ENCODE results near the gene RAB40C. TPM values are rescaled to one million over a fixed set of nuclear protein-coding genes. Genes with fewer than 3 reads are reported as not detected.
A peak's percentile ranks its signal among the peaks of the same experiment; 100 is the strongest.

The RAB40C gene
- total and polyA plus RNA-seq, 9 of the 15 experiments (the other 6 are each of a cell fraction or from before 2014, with no cell fraction given) = 0.17 to 23.4 (median 8.7) TPM

- TF ChIP-seq ATF1 (CRISPR knock-in tag; IDR thresholded peaks at IDR 0.05) = no peak
- TF ChIP-seq ATF1 (tag; IDR thresholded peaks at IDR 0.05) = peak; percentile 92
- peak; percentile 57 for TF ChIP-seq RBBP5 (IDR thresholded peaks at IDR 0.05; ENCODE audit: borderline replicate concordance, insufficient read depth, low read length, poor library complexity, severe bottlenecking)
- no peak for TF ChIP-seq IRF9 (tag; IDR thresholded peaks at IDR 0.05)
- TF ChIP-seq, protein P1, sequence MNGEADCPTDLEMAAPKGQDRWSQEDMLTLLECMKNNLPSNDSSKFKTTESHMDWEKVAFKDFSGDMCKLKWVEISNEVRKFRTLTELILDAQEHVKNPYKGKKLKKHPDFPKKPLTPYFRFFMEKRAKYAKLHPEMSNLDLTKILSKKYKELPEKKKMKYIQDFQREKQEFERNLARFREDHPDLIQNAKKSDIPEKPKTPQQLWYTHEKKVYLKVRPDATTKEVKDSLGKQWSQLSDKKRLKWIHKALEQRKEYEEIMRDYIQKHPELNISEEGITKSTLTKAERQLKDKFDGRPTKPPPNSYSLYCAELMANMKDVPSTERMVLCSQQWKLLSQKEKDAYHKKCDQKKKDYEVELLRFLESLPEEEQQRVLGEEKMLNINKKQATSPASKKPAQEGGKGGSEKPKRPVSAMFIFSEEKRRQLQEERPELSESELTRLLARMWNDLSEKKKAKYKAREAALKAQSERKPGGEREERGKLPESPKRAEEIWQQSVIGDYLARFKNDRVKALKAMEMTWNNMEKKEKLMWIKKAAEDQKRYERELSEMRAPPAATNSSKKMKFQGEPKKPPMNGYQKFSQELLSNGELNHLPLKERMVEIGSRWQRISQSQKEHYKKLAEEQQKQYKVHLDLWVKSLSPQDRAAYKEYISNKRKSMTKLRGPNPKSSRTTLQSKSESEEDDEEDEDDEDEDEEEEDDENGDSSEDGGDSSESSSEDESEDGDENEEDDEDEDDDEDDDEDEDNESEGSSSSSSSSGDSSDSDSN (IDR thresholded peaks at IDR 0.05; ENCODE audit: borderline replicate concordance in 1 of 2, low read depth in 2 of 2, low read length in 2 of 2) = peak; percentile 24 to 44; a peak in 1 of 4 replicates
- TF ChIP-seq ZNF133 (CRISPR knock-in tag; IDR thresholded peaks at IDR 0.05) = no peak
- TF ChIP-seq TBL1XR1 (IDR thresholded peaks at IDR 0.05; ENCODE audit: low read length in 2 of 2) = no peak
- TF ChIP-seq ZNF436 (CRISPR knock-in tag; IDR thresholded peaks at IDR 0.05) = no peak
- TF ChIP-seq HDAC1 (IDR thresholded peaks at IDR 0.05) = peak in 1 of 2 experiments; percentile 81; a peak in 2 of 4 replicates
- no peak for TF ChIP-seq PPARD (CRISPR knock-in tag; IDR thresholded peaks at IDR 0.05)
- no peak for TF ChIP-seq RBM17 (IDR thresholded peaks at IDR 0.05; ENCODE audit: borderline replicate concordance, low read depth, low read length)
- no peak for TF ChIP-seq ZNF140 (CRISPR knock-in tag; IDR thresholded peaks at IDR 0.05)
- peak; percentile 79 for TF ChIP-seq C11orf30 (IDR thresholded peaks at IDR 0.05; ENCODE audit: low read depth)
- TF ChIP-seq MAFK (IDR thresholded peaks at IDR 0.05; ENCODE audit: low read length) = 0 out of 2 replicates have a peak, but pooled peaks have one; percentile 13
- TF ChIP-seq, protein P2, sequence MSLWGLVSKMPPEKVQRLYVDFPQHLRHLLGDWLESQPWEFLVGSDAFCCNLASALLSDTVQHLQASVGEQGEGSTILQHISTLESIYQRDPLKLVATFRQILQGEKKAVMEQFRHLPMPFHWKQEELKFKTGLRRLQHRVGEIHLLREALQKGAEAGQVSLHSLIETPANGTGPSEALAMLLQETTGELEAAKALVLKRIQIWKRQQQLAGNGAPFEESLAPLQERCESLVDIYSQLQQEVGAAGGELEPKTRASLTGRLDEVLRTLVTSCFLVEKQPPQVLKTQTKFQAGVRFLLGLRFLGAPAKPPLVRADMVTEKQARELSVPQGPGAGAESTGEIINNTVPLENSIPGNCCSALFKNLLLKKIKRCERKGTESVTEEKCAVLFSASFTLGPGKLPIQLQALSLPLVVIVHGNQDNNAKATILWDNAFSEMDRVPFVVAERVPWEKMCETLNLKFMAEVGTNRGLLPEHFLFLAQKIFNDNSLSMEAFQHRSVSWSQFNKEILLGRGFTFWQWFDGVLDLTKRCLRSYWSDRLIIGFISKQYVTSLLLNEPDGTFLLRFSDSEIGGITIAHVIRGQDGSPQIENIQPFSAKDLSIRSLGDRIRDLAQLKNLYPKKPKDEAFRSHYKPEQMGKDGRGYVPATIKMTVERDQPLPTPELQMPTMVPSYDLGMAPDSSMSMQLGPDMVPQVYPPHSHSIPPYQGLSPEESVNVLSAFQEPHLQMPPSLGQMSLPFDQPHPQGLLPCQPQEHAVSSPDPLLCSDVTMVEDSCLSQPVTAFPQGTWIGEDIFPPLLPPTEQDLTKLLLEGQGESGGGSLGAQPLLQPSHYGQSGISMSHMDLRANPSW (CRISPR knock-in tag; IDR thresholded peaks at IDR 0.05) = no peak
Observed at GRCh38 chr16:588889-589657, 793 bp upstream of the RAB40C start (continued).
